GM19463 (cell line): Measurements from ENCODE around the gene ZSWIM6.
A peak's percentile ranks its signal among the peaks of the same experiment; 100 is the strongest.

Experiments used
- ATAC-seq: cut with Tn5 transposase; IDR thresholded peaks from one replicate; pipeline ENCODE4 v1.9.1; 2021; ENCODE audit warnings: mild to moderate bottlenecking, moderate library complexity; ENCODE audit not compliant: unreplicated experiment

ZSWIM6 gene

DNA sequence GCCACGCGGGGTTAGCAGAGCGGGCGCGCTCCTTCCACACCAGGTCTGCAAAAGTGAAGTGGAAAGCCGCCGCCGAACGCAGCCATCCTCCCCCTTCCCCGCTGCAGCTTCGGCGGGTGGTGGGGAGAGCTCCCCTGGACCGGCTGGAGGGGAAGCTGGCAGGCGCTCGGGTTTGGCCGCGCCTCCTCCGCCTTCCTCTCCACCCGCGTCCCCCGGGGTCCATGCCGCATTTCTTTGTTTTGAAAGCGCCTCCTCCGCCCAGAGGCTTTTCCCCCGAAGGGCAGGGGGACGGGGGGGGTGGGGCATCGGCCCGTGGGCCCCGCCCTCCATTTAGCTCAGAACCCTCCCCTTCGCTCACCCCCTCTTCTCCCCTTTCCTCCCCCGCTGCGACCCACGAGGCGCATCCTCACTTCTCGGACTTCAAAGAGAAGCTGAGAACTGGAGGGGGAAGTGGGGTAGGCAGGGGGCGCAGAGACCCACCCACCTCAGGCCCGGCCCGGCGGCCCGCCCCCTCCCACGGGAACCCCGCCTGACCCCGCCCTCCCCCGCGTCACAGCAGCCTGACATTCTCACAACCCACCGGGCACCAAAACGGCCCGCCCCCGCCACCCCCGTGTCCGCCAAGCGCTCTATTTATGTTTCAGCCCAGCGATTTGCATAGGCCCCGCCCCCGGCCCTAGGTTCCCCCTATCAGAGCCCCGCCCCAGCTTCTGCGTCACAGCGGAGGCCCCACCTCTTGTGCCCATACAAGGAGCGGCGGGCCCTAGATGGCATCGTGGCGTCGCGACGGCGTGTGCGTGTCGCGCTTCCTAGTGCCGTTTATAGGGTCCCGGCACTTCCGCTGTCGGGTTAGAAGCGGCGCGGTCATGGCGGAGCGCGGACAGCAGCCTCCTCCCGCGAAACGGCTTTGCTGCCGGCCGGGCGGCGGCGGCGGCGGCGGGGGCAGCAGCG is at the start of gene ZSWIM6:
ZSWIM6 (plus strand) TSS at position 852 of the 951 bp plus-strand sequence; CDS start at position 867, 15 bp downstream.
- peak; percentile 60 for ATAC-seq

GRCh38 chr5:61283471-61283870 is 48.6 kb upstream of the ZSWIM6 start:
- no peak for ATAC-seq

DNA sequence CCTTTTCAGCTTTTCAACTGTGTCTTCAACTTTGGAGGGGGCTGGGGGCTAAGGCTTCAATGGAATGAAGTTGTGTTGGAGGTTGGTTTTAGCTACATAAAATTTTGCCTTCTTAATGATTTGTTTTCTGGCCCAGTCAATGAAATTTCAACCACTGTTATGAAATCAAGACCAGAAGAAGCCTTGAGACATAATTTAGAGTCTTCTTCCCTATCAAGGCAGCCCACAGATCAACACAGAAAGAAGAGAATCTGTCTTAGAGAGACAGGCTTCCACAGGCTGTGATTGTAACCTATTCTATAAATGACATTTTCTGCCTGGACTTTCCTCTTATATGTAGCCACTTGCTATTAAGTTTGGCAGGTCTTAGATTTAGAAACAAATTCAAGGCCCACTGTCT is 46.5 kb upstream of the ZSWIM6 start:
- no peak for ATAC-seq

- ATAC-seq = no peak
Observed at GRCh38 chr5:61286446-61287132, 45.5 kb upstream of the ZSWIM6 start.

- no peak for ATAC-seq
Observed at GRCh38 chr5:61287474-61287873, 44.6 kb upstream of the ZSWIM6 start.

DNA sequence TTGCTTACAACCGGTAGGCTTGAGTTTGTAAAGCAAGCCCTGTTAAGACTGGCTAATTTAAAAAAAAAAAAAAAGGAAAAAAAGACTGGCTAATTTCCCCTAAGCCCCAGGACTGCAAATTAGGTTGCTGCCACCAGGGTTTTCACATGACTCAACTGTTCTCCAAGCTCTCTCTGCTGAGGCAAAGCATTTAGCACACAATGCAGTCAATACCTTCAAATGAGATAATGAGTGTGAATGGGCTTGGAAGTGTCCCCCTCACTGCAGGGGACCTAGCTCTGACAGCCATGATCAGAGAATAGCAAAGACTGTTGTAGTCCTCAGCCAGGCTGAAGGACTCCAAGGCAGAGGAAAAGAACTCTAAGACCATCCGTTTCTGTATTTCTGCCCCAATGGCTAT is 42.8 kb upstream of the ZSWIM6 start:
- ATAC-seq = no peak

- no peak for ATAC-seq
Observed at GRCh38 chr5:61289669-61290306, 42.3 kb upstream of the ZSWIM6 start.

GRCh38 chr5:61290791-61291210 is 41.3 kb upstream of the ZSWIM6 start:
- ATAC-seq = no peak

- no peak for ATAC-seq
Observed at GRCh38 chr5:61292062-61292657, 39.9 kb upstream of the ZSWIM6 start.

GRCh38 chr5:61293071-61293470 is 39.0 kb upstream of the ZSWIM6 start:
- ATAC-seq = no peak

- ATAC-seq = no peak
Observed at GRCh38 chr5:61293873-61294272, 38.2 kb upstream of the ZSWIM6 start.

DNA sequence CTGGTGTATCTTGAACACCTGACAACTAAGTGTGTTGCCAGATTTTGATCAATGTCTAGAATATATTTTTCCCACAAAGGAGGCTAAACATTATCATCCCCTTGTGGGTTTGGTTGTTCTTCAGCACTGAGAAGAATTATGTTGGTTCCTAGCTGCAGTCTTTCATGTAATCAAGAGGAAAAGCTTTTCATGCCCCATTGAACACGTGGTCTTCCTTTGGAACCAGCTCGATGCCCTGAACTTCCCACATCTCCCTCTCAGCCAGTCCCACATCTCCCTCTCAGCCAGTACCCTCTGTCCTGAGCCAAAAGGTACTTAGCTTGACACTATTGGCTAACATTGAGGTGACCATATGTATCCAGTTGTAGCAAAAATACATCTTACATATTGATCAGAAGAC is 36.7 kb upstream of the ZSWIM6 start:
- no peak for ATAC-seq

- ATAC-seq = no peak
Observed at GRCh38 chr5:61298066-61298465, 34.0 kb upstream of the ZSWIM6 start.

DNA sequence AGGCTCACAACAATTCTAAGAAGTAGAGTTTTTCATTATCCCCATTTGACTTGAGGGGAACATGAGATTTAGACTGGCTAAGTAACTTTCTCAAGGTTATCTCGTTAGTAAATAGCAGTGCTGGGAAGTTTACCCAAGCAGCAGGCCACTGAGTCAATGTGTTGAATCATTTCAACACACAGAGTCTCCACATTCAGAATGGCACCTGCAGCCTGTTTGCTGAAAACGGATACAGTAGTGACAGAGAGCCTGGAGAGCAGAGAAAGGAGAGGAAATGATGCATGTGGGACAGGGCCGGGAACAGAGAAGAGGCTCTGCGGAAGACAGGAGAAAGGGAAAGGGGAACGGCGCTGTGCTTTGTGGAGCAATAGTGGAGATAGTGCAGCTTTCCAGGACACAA is 33.5 kb upstream of the ZSWIM6 start:
- no peak for ATAC-seq

DNA sequence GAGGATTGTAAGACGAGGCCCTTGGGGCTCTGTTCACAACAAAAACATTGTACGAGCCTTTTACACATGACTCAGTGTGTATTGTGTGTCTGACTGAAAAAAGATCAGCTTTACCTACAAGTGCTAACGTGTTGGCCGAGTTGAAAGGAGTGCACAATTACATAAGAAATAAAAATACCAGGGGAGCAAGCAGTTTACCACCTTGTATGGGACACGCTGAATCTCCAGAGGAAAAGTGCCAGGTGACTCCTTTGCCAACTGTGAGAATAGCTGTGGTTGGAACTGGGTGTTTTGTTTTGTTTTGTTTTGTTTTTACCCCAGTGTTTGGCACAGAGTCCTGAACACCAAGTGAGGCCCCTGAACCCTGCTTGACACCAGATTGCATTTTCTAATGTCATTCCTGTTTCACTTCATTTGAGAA is 32.8 kb upstream of the ZSWIM6 start:
- ATAC-seq = no peak

- no peak for ATAC-seq
Observed at GRCh38 chr5:61301341-61302199, 30.5 kb upstream of the ZSWIM6 start.

DNA sequence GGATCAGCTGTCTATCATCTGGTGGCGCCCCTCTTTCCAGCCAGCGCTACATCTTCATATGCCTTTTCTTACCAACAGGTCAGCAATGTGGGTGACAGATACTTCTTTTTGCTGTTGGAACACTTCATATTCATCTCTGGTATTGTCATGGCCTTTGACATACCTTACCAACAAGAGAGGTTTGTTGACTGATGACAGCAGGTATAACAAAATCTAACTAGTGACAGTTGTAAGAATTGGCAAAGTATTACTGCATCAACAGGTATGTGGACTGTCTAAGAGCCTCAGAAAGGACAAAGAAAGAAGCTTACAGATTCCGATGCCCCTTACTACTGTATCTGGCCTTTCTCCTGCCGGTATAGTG is 29.9 kb upstream of the ZSWIM6 start:
- no peak for ATAC-seq

DNA sequence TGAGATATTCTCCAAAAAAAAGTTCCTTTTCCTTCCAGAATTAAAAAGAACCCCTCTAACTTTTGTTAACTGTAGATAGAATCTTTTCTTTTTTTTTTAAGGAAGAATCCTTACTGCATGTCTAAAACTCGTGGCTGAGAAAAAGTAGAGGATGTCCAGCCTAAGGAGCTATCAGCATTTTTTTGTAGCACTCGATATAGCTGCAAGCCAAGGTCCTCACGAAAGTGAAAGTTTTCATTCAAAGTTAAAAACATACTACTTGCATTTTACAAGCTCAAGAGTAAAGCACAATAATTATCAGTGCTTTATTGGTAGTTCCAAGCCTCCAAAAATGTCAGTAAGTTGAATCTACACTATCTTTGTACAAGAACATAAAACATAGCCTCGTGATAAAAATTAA is 28.7 kb upstream of the ZSWIM6 start:
- ATAC-seq = no peak

DNA sequence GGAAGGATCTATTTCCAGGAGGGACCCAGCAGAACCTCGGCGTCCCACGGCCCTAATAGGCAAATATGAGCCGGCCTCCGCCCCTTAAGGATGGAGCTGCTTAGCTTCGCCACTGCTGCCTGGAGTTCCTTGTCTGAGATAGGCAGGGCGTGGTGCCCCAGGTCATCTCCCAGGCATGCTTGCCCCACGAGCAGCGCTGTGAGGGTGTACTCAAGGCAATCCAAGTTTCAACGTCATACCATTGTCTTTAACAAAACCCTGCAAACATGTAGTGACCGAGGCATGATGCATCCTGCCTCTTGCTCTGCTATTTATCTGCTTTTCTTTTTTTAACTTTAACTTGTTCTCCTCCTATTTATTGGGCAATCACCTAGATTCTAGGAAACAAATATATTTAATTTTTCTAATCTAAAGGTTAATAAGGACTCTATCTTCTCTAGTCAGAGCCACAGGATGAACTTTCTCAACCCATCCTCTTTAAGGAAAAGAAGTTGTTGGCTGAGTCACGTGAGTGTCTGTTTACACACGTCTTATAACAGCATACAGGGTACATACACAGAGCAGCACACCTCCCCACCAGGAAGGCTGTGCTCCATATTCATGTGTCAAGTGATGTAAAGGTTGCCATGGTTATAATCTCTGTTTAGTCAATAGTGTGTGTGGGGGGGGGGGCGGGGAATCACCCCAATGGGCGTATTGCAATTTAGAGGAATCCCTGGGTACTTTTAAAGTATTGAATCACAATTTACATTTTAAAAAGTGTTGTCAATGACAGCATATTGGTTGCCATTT is 27.3 kb upstream of the ZSWIM6 start:
- no peak for ATAC-seq
